Nephron progenitor cell (in vitro differentiated cells): ENCODE measurements around the gene TSPAN17.

ENCODE experiments used
- DNase-seq: peaks from one replicate; pipeline ENCODE4 v3.0.0; 2021
- H3K27ac Mint-ChIP-seq: 2 replicates; pipeline ENCODE4 v1.8.0; 2021; ENCODE audit warnings: mild to moderate bottlenecking, moderate library complexity, mixed read lengths
- H3K27me3 Mint-ChIP-seq: 2 replicates; pipeline ENCODE4 v1.8.0; 2021; ENCODE audit warnings: mild to moderate bottlenecking, low read depth, mixed read lengths; ENCODE audit not compliant: poor library complexity
- H3K36me3 Mint-ChIP-seq: 2 replicates; pipeline ENCODE4 v1.8.0; 2021; ENCODE audit warnings: low read depth, mixed read lengths
- H3K4me1 Mint-ChIP-seq: 2 replicates; pipeline ENCODE4 v1.8.0; 2021; ENCODE audit warnings: mixed read lengths
- H3K4me3 Mint-ChIP-seq: 2 replicates; pipeline ENCODE4 v1.8.0; 2021; ENCODE audit warnings: mild to moderate bottlenecking, moderate library complexity, mixed read lengths
- H3K9me3 Mint-ChIP-seq: 2 replicates; pipeline ENCODE4 v1.8.0; 2021; ENCODE audit warnings: mild to moderate bottlenecking, moderate library complexity, mixed read lengths
- CTCF ChIP-seq: fragments of 200-600 bp; sonication (generic); IDR thresholded peaks from 2 replicates; pipeline ENCODE4 v1.5.0; 2021; ENCODE audit warnings: antibody characterized with exemption

The TSPAN17 gene

GRCh38 chr5:176651472-176651980 lies 4.2 kb downstream of the TSPAN17 start:
- no peak for DNase-seq
- Mint-ChIP-seq H3K36me3 (no peaks in the 10 kb centered on the region), H3K4me3 (no peak overlapping the region), H3K4me1 (peaks cover 47% of the 10 kb centered on the region), H3K9me3 (no peaks in the 10 kb centered on the region), H3K27ac (no peak overlapping the region), H3K27me3 (peaks cover 6% of the 10 kb centered on the region)
- no peak for TF ChIP-seq CTCF

GRCh38 chr5:176652136-176652535 lies 4.9 kb downstream of the TSPAN17 start:
- Mint-ChIP-seq H3K27me3 (peaks cover 6% of the 10 kb centered on the region), H3K36me3 (no peaks in the 10 kb centered on the region), H3K4me1 (peaks cover 42% of the 10 kb centered on the region), H3K27ac (no peak overlapping the region), H3K4me3 (no peak overlapping the region), H3K9me3 (no peaks in the 10 kb centered on the region)
- no peak for TF ChIP-seq CTCF
- DNase-seq = no peak

DNA sequence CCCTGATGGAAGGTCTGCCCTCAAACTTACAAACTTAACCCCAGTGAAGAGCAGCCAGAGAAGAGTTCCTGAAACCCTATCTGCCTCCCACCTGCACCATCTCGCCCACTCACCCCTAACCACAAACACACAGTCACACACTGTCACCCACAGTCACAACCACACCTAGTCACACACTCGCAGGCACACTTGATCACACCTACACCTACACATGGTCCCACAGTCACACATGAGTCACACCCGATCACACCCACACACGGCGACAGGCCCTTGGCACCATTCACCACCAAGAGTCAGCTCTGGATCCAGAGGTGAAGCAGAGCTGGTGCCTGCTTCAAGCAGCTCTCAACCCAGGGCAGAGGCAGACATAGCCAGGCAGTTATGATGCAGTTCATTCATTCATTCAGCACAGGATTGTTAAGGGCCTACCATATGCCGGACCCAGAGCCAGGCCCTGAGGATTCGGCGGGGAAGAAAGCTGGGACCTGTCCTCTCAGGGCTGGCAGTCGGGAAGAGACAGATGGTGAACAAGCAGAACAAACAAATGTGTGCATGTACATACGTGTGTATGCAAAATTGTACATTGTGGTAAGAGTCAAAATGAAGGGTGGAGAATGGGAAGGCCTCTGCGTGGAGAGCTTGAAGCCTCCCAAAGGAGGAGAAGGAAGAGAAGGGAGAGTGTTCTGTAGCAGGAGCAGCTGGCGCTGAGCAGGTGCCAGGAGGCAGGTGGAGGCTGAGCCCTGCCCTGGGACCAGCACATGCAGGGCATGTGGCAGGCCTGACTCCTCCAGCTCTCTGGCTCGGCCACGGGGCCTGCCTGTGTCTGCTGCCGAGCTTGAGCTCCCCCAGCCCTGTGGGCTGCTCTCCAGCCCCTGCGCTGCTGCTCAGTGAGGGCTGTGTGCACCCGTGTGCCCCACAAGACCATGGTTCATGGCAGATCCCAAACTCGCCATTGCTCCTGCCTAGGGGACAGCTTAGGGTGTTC lies 6.4 kb downstream of the TSPAN17 start:
- H3K9me3 Mint-ChIP-seq = no peaks in the 10 kb centered on the region
- no peak overlapping the region for H3K27ac Mint-ChIP-seq
- no peak for DNase-seq
- H3K4me3 Mint-ChIP-seq = no peak overlapping the region
- no peak for TF ChIP-seq CTCF
- H3K4me1 Mint-ChIP-seq = peaks cover 36% of the 10 kb centered on the region
- peaks cover 8% of the 10 kb centered on the region for H3K27me3 Mint-ChIP-seq
- no peaks in the 10 kb centered on the region for H3K36me3 Mint-ChIP-seq

DNA sequence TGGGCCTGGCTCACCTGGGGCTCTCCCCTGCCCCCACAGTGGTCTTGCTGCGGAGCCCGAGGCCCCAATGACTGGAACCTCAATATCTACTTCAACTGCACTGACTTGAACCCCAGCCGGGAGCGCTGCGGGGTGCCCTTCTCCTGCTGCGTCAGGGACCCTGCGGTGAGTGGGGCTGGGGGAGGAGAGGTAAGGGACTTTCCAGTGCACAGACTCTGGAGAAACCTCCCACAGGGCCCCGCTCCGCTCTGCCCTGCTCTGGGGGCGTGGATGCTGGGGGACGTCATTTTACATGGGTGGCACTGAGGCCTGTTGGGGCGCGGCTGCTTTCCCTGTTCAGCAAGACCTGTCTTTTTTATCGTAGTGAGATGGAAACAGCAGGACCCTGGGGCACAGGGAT lies 7.6 kb downstream of the TSPAN17 start:
- Mint-ChIP-seq H3K4me3 (no peak overlapping the region), H3K36me3 (no peaks in the 10 kb centered on the region), H3K9me3 (no peaks in the 10 kb centered on the region), H3K27ac (no peak overlapping the region), H3K27me3 (peaks cover 11% of the 10 kb centered on the region), H3K4me1 (peaks cover 31% of the 10 kb centered on the region)
- no peak for TF ChIP-seq CTCF
- DNase-seq = no peak

DNA sequence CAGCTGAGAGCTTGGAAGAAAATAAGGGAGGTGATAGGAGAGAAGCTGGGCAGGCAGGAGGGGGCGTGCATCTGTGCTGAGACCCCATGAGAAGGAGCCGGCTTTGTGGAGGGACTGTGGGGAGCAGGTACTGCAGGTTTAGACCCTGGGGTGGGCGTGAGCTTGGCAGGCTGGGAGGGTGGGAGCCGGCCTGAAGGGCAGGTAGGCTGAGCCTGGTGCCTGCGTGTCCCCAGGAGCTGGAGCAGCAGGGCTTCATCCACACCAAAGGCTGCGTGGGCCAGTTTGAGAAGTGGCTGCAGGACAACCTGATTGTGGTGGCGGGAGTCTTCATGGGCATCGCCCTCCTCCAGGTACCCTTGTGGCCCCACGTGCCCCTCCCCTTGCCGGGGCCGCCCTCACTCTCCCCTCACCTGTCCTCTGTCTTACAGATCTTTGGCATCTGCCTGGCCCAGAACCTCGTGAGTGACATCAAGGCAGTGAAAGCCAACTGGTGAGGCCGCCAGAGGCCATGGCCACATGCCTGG lies 9.2 kb downstream of the TSPAN17 start:
- Mint-ChIP-seq H3K27ac (no peak overlapping the region), H3K9me3 (no peaks in the 10 kb centered on the region), H3K4me3 (no peak overlapping the region), H3K36me3 (no peaks in the 10 kb centered on the region), H3K27me3 (peaks cover 17% of the 10 kb centered on the region), H3K4me1 (peaks cover 18% of the 10 kb centered on the region)
- no peak for TF ChIP-seq CTCF
- no peak for DNase-seq
